HEK293 (cell line): ENCODE results near the gene GHITM.
A peak's percentile ranks its signal among the peaks of the same experiment; 100 is the strongest.

ENCODE experiments used
- FEZF1 ChIP-seq: fragments of 450-650 bp; formaldehyde crosslinking; IDR thresholded peaks from 2 replicates; pipeline ENCODE4 v1.5.1; 2016; ENCODE audit warnings: missing biosample characterization, missing genetic modification characterization
- GLI2 ChIP-seq: fragments of 450-650 bp; formaldehyde crosslinking; IDR thresholded peaks from 2 replicates; pipeline ENCODE4; 2017; ENCODE audit warnings: missing biosample characterization, missing genetic modification characterization, low read depth, borderline replicate concordance
- HOXD13 ChIP-seq: sonication (generic); formaldehyde crosslinking; IDR thresholded peaks from 2 replicates; pipeline ENCODE4 v1.8.0; 2022; ENCODE audit warnings: missing genetic modification reagents, borderline replicate concordance
- KLF8 ChIP-seq: fragments of 450-650 bp; formaldehyde crosslinking; IDR thresholded peaks from 2 replicates; pipeline ENCODE4 v1.5.1; 2016; ENCODE audit warnings: missing biosample characterization, missing genetic modification characterization
- TCF7L2 ChIP-seq: IDR thresholded peaks from 2 replicates; pipeline ENCODE4 v1.6.1; 2011; ENCODE audit warnings: low read depth, mild to moderate bottlenecking, inconsistent platforms, low read length, moderate library complexity, borderline replicate concordance
- ZNF114 ChIP-seq: fragments of 450-650 bp; formaldehyde crosslinking; IDR thresholded peaks from 2 replicates; pipeline ENCODE4 v1.5.0; 2017; ENCODE audit warnings: missing biosample characterization, missing genetic modification characterization
- ZNF23 ChIP-seq: fragments of 450-650 bp; formaldehyde crosslinking; IDR thresholded peaks from 2 replicates; pipeline ENCODE4 v1.5.1; 2016; ENCODE audit warnings: missing biosample characterization, missing genetic modification characterization, borderline replicate concordance
- ZNF274 ChIP-seq, 2 experiments: fragments of 200-500 bp in 1 of 2; fragments of 450-650 bp in 1 of 2; sonication (Bioruptor generic) in 1 of 2; formaldehyde crosslinking in 1 of 2; IDR thresholded peaks; 2 replicates each; pipeline versions ENCODE4 v1.5.1 to v1.6.1; 2014 to 2016; ENCODE audit warnings: borderline replicate concordance in 1 of 2, inconsistent platforms in 1 of 2, low read length in 1 of 2, missing biosample characterization in 1 of 2, missing genetic modification characterization in 1 of 2
- ZNF350 ChIP-seq: fragments of 450-650 bp; formaldehyde crosslinking; IDR thresholded peaks from 2 replicates; pipeline ENCODE4 v1.5.0; 2017; ENCODE audit warnings: missing biosample characterization, mild to moderate bottlenecking, missing genetic modification characterization
- ZNF391 ChIP-seq: fragments of 450-650 bp; formaldehyde crosslinking; IDR thresholded peaks from 2 replicates; pipeline ENCODE4 v1.5.1; 2016; ENCODE audit warnings: low read depth, missing biosample characterization, missing genetic modification characterization, borderline replicate concordance
- ZNF423 ChIP-seq: fragments of 450-650 bp; formaldehyde crosslinking; IDR thresholded peaks from 2 replicates; pipeline ENCODE4 v1.5.1; 2016; ENCODE audit warnings: missing biosample characterization, missing genetic modification characterization
- ZNF510 ChIP-seq: fragments of 450-650 bp; formaldehyde crosslinking; IDR thresholded peaks from 2 replicates; pipeline ENCODE4 v1.5.1; 2018; ENCODE audit warnings: mild to moderate bottlenecking, missing genetic modification characterization, missing biosample characterization; ENCODE audit not compliant: insufficient replicate concordance
- ZNF548 ChIP-seq: fragments of 450-650 bp; formaldehyde crosslinking; IDR thresholded peaks from 2 replicates; pipeline ENCODE4 v1.5.1; 2016; ENCODE audit warnings: missing biosample characterization, missing genetic modification characterization
- ZNF558 ChIP-seq: fragments of 450-650 bp; formaldehyde crosslinking; IDR thresholded peaks from 2 replicates; pipeline ENCODE4 v1.5.1; 2016; ENCODE audit warnings: missing biosample characterization, missing genetic modification characterization
- ZNF561 ChIP-seq: fragments of 450-650 bp; IDR thresholded peaks from 2 replicates; pipeline ENCODE4 v1.5.1; 2018; ENCODE audit warnings: missing biosample characterization, missing genetic modification characterization, borderline replicate concordance
- ZNF626 ChIP-seq: fragments of 450-650 bp; sonication (Bioruptor Pico); formaldehyde crosslinking; IDR thresholded peaks from 2 replicates; pipeline ENCODE4 v1.5.1; 2018; ENCODE audit warnings: missing biosample characterization, missing genetic modification characterization, inconsistent platforms
- ZNF664 ChIP-seq: fragments of 450-650 bp; formaldehyde crosslinking; IDR thresholded peaks from 2 replicates; pipeline ENCODE4 v1.5.1; 2016; ENCODE audit warnings: missing biosample characterization, missing genetic modification characterization
- ZNF707 ChIP-seq: fragments of 450-650 bp; formaldehyde crosslinking; IDR thresholded peaks from 2 replicates; pipeline ENCODE4 v1.5.1; 2016; ENCODE audit warnings: missing biosample characterization, missing genetic modification characterization
- ZNF76 ChIP-seq: fragments of 450-650 bp; formaldehyde crosslinking; IDR thresholded peaks from 2 replicates; pipeline ENCODE4; 2016; ENCODE audit warnings: low read depth, missing biosample characterization, missing genetic modification characterization, borderline replicate concordance
- TF ChIP-seq, protein P1 (sequence below): fragments of 450-650 bp; formaldehyde crosslinking; IDR thresholded peaks from 2 replicates; pipeline ENCODE4 v1.5.1; 2017; ENCODE audit warnings: missing biosample characterization, missing genetic modification characterization
- TF ChIP-seq, protein P2 (sequence below): fragments of 450-650 bp; formaldehyde crosslinking; IDR thresholded peaks from 2 replicates; pipeline ENCODE4 v1.5.1; 2016; ENCODE audit warnings: missing biosample characterization, missing genetic modification characterization
- TF ChIP-seq, protein P3 (sequence below): fragments of 450-650 bp; formaldehyde crosslinking; IDR thresholded peaks from 2 replicates; pipeline ENCODE4 v1.5.1; 2017; ENCODE audit warnings: missing biosample characterization, missing genetic modification characterization
- TF ChIP-seq, protein P4 (sequence below): fragments of 450-650 bp; formaldehyde crosslinking; IDR thresholded peaks from 2 replicates; pipeline ENCODE4 v1.5.1; 2016; ENCODE audit warnings: missing biosample characterization, missing genetic modification characterization
- TF ChIP-seq, protein P5 (sequence below): fragments of 450-650 bp; formaldehyde crosslinking; IDR thresholded peaks from 2 replicates; pipeline ENCODE4 v1.5.0; 2017; ENCODE audit warnings: missing biosample characterization, missing genetic modification characterization, borderline replicate concordance
- TF ChIP-seq, protein P6 (sequence below): fragments of 450-650 bp; formaldehyde crosslinking; IDR thresholded peaks from 2 replicates; pipeline ENCODE4 v1.5.1; 2016; ENCODE audit warnings: missing biosample characterization, missing genetic modification characterization

The GHITM gene

DNA sequence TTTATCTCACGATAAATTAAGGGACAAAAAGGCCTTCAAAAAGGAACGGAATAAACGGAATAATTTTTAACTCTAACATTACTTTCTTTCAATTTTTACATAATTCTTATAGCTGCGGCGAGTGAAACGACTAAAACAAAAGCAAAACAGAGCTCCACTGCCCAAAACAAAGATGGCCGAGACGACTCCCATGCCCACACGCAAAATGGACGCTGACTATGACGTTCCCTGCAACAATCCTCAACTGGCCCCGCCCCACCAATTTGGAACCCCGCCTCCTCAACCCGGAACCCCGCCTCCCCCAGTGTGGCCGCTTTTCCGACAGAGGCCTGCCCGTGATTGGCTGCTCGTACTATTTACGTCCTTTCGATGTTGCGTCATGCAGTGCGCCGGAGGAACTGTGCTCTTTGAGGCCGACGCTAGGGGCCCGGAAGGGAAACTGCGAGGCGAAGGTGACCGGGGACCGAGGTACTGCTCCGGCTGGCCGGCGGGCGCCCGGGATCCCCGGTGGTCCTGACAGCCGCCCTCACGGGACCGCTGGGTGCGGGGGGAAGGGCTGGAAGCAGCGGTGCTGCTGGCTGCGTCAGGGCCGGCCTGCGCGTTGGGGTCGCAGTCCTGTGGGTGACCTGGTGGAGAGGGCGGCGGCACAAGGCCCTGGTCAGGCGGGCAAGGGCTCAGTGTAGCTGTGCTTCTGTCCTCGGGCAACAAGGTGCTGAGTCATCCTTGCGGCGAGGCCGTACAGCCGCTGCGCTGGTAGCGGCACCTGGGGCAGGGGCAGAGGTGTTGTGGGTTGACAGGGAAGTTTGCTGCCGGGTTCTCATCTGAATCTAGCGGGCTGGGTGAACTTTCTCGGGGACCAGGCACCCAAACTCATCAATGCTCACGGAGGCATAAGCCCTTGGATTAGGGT lies at the start of gene GHITM (continued):
- TF ChIP-seq, protein P1, sequence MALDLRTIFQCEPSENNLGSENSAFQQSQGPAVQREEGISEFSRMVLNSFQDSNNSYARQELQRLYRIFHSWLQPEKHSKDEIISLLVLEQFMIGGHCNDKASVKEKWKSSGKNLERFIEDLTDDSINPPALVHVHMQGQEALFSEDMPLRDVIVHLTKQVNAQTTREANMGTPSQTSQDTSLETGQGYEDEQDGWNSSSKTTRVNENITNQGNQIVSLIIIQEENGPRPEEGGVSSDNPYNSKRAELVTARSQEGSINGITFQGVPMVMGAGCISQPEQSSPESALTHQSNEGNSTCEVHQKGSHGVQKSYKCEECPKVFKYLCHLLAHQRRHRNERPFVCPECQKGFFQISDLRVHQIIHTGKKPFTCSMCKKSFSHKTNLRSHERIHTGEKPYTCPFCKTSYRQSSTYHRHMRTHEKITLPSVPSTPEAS (tag by site-specific recombination): no peak
- TF ChIP-seq ZNF114 (tag by site-specific recombination) (no peak), ZNF274 (IDR thresholded peaks at IDR 0.05; ENCODE audit: low read length) (no peak), ZNF274 (tag by site-specific recombination; IDR thresholded peaks at IDR 0.05; ENCODE audit: borderline replicate concordance) (no peak), ZNF76 (peak; percentile 57; the same call in 1 of the 2 replicates), ZNF558 (tag by site-specific recombination) (no peak), ZNF350 (tag by site-specific recombination) (no peak), ZNF548 (tag by site-specific recombination) (no peak), HOXD13 (CRISPR knock-in tag) (0 out of 2 replicates have a peak, but pooled peaks have one; percentile 35), TCF7L2 (no peak), ZNF423 (tag by site-specific recombination) (no peak), ZNF23 (tag by site-specific recombination) (no peak), GLI2 (tag by site-specific recombination) (no peak), ZNF664 (tag by site-specific recombination) (no peak), ZNF626 (tag by site-specific recombination) (no peak), ZNF391 (tag by site-specific recombination) (peak; percentile 89), ZNF707 (no peak), FEZF1 (tag by site-specific recombination) (0 out of 2 replicates have a peak, but pooled peaks have one; percentile 36), ZNF510 (tag by site-specific recombination) (no peak), KLF8 (no peak), ZNF561 (no peak; the same call in 1 of the 2 replicates)
- TF ChIP-seq, protein P2, sequence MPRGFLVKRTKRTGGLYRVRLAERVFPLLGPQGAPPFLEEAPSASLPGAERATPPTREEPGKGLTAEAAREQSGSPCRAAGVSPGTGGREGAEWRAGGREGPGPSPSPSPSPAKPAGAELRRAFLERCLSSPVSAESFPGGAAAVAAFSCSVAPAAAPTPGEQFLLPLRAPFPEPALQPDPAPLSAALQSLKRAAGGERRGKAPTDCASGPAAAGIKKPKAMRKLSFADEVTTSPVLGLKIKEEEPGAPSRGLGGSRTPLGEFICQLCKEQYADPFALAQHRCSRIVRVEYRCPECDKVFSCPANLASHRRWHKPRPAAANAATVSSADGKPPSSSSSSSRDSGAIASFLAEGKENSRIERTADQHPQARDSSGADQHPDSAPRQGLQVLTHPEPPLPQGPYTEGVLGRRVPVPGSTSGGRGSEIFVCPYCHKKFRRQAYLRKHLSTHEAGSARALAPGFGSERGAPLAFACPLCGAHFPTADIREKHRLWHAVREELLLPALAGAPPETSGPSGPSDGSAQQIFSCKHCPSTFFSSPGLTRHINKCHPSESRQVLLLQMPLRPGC (tag by site-specific recombination): peak; percentile 65
- TF ChIP-seq, protein P3, sequence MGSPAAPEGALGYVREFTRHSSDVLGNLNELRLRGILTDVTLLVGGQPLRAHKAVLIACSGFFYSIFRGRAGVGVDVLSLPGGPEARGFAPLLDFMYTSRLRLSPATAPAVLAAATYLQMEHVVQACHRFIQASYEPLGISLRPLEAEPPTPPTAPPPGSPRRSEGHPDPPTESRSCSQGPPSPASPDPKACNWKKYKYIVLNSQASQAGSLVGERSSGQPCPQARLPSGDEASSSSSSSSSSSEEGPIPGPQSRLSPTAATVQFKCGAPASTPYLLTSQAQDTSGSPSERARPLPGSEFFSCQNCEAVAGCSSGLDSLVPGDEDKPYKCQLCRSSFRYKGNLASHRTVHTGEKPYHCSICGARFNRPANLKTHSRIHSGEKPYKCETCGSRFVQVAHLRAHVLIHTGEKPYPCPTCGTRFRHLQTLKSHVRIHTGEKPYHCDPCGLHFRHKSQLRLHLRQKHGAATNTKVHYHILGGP: no peak
- TF ChIP-seq, protein P4, sequence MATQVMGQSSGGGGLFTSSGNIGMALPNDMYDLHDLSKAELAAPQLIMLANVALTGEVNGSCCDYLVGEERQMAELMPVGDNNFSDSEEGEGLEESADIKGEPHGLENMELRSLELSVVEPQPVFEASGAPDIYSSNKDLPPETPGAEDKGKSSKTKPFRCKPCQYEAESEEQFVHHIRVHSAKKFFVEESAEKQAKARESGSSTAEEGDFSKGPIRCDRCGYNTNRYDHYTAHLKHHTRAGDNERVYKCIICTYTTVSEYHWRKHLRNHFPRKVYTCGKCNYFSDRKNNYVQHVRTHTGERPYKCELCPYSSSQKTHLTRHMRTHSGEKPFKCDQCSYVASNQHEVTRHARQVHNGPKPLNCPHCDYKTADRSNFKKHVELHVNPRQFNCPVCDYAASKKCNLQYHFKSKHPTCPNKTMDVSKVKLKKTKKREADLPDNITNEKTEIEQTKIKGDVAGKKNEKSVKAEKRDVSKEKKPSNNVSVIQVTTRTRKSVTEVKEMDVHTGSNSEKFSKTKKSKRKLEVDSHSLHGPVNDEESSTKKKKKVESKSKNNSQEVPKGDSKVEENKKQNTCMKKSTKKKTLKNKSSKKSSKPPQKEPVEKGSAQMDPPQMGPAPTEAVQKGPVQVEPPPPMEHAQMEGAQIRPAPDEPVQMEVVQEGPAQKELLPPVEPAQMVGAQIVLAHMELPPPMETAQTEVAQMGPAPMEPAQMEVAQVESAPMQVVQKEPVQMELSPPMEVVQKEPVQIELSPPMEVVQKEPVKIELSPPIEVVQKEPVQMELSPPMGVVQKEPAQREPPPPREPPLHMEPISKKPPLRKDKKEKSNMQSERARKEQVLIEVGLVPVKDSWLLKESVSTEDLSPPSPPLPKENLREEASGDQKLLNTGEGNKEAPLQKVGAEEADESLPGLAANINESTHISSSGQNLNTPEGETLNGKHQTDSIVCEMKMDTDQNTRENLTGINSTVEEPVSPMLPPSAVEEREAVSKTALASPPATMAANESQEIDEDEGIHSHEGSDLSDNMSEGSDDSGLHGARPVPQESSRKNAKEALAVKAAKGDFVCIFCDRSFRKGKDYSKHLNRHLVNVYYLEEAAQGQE (tag by site-specific recombination): peak; percentile 45; the same call in 1 of the 2 replicates
- TF ChIP-seq, protein P5, sequence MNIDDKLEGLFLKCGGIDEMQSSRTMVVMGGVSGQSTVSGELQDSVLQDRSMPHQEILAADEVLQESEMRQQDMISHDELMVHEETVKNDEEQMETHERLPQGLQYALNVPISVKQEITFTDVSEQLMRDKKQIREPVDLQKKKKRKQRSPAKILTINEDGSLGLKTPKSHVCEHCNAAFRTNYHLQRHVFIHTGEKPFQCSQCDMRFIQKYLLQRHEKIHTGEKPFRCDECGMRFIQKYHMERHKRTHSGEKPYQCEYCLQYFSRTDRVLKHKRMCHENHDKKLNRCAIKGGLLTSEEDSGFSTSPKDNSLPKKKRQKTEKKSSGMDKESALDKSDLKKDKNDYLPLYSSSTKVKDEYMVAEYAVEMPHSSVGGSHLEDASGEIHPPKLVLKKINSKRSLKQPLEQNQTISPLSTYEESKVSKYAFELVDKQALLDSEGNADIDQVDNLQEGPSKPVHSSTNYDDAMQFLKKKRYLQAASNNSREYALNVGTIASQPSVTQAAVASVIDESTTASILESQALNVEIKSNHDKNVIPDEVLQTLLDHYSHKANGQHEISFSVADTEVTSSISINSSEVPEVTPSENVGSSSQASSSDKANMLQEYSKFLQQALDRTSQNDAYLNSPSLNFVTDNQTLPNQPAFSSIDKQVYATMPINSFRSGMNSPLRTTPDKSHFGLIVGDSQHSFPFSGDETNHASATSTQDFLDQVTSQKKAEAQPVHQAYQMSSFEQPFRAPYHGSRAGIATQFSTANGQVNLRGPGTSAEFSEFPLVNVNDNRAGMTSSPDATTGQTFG (tag by site-specific recombination): no peak
- TF ChIP-seq, protein P6, sequence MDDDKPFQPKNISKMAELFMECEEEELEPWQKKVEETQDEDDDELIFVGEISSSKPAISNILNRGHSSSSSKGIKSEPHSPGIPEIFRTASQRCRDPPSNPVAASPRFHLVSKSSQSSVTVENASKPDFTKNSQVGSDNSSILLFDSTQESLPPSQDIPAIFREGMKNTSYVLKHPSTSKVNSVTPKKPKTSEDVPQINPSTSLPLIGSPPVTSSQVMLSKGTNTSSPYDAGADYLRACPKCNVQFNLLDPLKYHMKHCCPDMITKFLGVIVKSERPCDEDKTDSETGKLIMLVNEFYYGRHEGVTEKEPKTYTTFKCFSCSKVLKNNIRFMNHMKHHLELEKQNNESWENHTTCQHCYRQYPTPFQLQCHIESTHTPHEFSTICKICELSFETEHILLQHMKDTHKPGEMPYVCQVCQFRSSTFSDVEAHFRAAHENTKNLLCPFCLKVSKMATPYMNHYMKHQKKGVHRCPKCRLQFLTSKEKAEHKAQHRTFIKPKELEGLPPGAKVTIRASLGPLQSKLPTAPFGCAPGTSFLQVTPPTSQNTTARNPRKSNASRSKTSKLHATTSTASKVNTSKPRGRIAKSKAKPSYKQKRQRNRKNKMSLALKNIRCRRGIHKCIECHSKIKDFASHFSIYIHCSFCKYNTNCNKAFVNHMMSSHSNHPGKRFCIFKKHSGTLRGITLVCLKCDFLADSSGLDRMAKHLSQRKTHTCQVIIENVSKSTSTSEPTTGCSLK (tag by site-specific recombination): no peak
